Measurements from ENCODE around the gene OSBPL10.
A peak's percentile ranks its signal among the peaks of the same experiment; 100 is the strongest.

Gene OSBPL10

GRCh38 chr3:31948280-31948679 is 32.8 kb downstream of the OSBPL10 start:
- Histone ChIP-seq H3K4me3 (ENCODE audit: low read depth in 1 of 5, low read length in 5 of 5) (no peak overlapping the region), H3K27me3 (ENCODE audit: control insufficient read depth in 5 of 5, insufficient read depth in 4 of 5, low read length in 5 of 5) (peaks cover 0 to 2% (median 0%) of the 10 kb centered on the region in 5 donors), H3K4me1 (ENCODE audit: control insufficient read depth in 5 of 5, insufficient read depth in 5 of 5, low read length in 5 of 5) (peaks cover 0 to 30% (median 12%) of the 10 kb centered on the region in 5 donors), H3K9me3 (ENCODE audit: control insufficient read depth in 5 of 5, low read length in 5 of 5) (peaks cover 0 to 5% (median 3%) of the 10 kb centered on the region in 5 donors), H3K27ac (ENCODE audit: low read depth, low read length) (no peak overlapping the region), H3K36me3 (ENCODE audit: control insufficient read depth in 5 of 5, insufficient read depth in 5 of 5, low read length in 5 of 5) (no peaks in the 10 kb centered on the region), H3K9ac (ENCODE audit: low read length in 5 of 5) (no peak overlapping the region)

GRCh38 chr3:31947671-31948091 is 33.4 kb downstream of the OSBPL10 start:
- Histone ChIP-seq H3K4me1 (ENCODE audit: control insufficient read depth in 5 of 5, insufficient read depth in 5 of 5, low read length in 5 of 5) (peaks cover 0 to 30% (median 12%) of the 10 kb centered on the region in 5 donors), H3K4me3 (ENCODE audit: low read depth in 1 of 5, low read length in 5 of 5) (no peak overlapping the region), H3K9ac (ENCODE audit: low read length in 5 of 5) (no peak overlapping the region), H3K9me3 (ENCODE audit: control insufficient read depth in 5 of 5, low read length in 5 of 5) (peaks cover 0 to 5% (median 3%) of the 10 kb centered on the region in 5 donors), H3K27ac (ENCODE audit: low read depth, low read length) (no peak overlapping the region), H3K36me3 (ENCODE audit: control insufficient read depth in 5 of 5, insufficient read depth in 5 of 5, low read length in 5 of 5) (no peaks in the 10 kb centered on the region), H3K27me3 (ENCODE audit: control insufficient read depth in 5 of 5, insufficient read depth in 4 of 5, low read length in 5 of 5) (peaks cover 0 to 2% (median 0%) of the 10 kb centered on the region in 5 donors)

- Histone ChIP-seq H3K9ac (ENCODE audit: low read length in 5 of 5) (no peak overlapping the region), H3K27me3 (ENCODE audit: control insufficient read depth in 5 of 5, insufficient read depth in 4 of 5, low read length in 5 of 5) (peaks cover 0 to 2% (median 0%) of the 10 kb centered on the region in 5 donors), H3K9me3 (ENCODE audit: control insufficient read depth in 5 of 5, low read length in 5 of 5) (peaks cover 0 to 5% (median 3%) of the 10 kb centered on the region in 5 donors), H3K4me3 (ENCODE audit: low read depth in 1 of 5, low read length in 5 of 5) (no peak overlapping the region), H3K27ac (ENCODE audit: low read depth, low read length) (no peak overlapping the region), H3K4me1 (ENCODE audit: control insufficient read depth in 5 of 5, insufficient read depth in 5 of 5, low read length in 5 of 5) (peaks cover 0 to 30% (median 12%) of the 10 kb centered on the region in 5 donors), H3K36me3 (ENCODE audit: control insufficient read depth in 5 of 5, insufficient read depth in 5 of 5, low read length in 5 of 5) (no peaks in the 10 kb centered on the region)
These were observed 33.9 kb downstream of the OSBPL10 start for GRCh38 chr3:31947162-31947561.

- H3K9ac ChIP-seq (ENCODE audit: low read length in 5 of 5): no peak overlapping the region
- H3K27ac ChIP-seq (ENCODE audit: low read depth, low read length): no peak overlapping the region
- H3K36me3 ChIP-seq (ENCODE audit: control insufficient read depth in 5 of 5, insufficient read depth in 5 of 5, low read length in 5 of 5): no peaks in the 10 kb centered on the region
- H3K9me3 ChIP-seq (ENCODE audit: control insufficient read depth in 5 of 5, low read length in 5 of 5): peaks cover 0 to 5% (median 3%) of the 10 kb centered on the region in 5 donors
- H3K4me3 ChIP-seq (ENCODE audit: low read depth in 1 of 5, low read length in 5 of 5): no peak overlapping the region
- H3K27me3 ChIP-seq (ENCODE audit: control insufficient read depth in 5 of 5, insufficient read depth in 4 of 5, low read length in 5 of 5): peaks cover 0 to 2% (median 0%) of the 10 kb centered on the region in 5 donors
- peaks cover 0 to 31% (median 12%) of the 10 kb centered on the region in 5 donors for H3K4me1 ChIP-seq (ENCODE audit: control insufficient read depth in 5 of 5, insufficient read depth in 5 of 5, low read length in 5 of 5)
These were observed 34.5 kb downstream of the OSBPL10 start for GRCh38 chr3:31946484-31947081.

GRCh38 chr3:31945738-31946052 is 35.4 kb downstream of the OSBPL10 start:
- Histone ChIP-seq H3K9ac (ENCODE audit: low read length in 5 of 5) (no peak overlapping the region), H3K4me1 (ENCODE audit: control insufficient read depth in 5 of 5, insufficient read depth in 5 of 5, low read length in 5 of 5) (peaks cover 0 to 39% (median 12%) of the 10 kb centered on the region in 5 donors), H3K27ac (ENCODE audit: low read depth, low read length) (peak overlapping the region; percentile 49), H3K27me3 (ENCODE audit: control insufficient read depth in 5 of 5, insufficient read depth in 4 of 5, low read length in 5 of 5) (peaks cover 0 to 2% (median 0%) of the 10 kb centered on the region in 5 donors), H3K36me3 (ENCODE audit: control insufficient read depth in 5 of 5, insufficient read depth in 5 of 5, low read length in 5 of 5) (no peaks in the 10 kb centered on the region), H3K9me3 (ENCODE audit: control insufficient read depth in 5 of 5, low read length in 5 of 5) (peaks cover 0 to 5% (median 3%) of the 10 kb centered on the region in 5 donors), H3K4me3 (ENCODE audit: low read depth in 1 of 5, low read length in 5 of 5) (no peak overlapping the region)

- Histone ChIP-seq H3K4me1 (ENCODE audit: control insufficient read depth in 5 of 5, insufficient read depth in 5 of 5, low read length in 5 of 5) (peaks cover 0 to 37% (median 12%) of the 10 kb centered on the region in 5 donors), H3K27me3 (ENCODE audit: control insufficient read depth in 5 of 5, insufficient read depth in 4 of 5, low read length in 5 of 5) (peaks cover 0 to 2% (median 0%) of the 10 kb centered on the region in 5 donors), H3K9me3 (ENCODE audit: control insufficient read depth in 5 of 5, low read length in 5 of 5) (peaks cover 0 to 3% (median 0%) of the 10 kb centered on the region in 5 donors), H3K9ac (ENCODE audit: low read length in 5 of 5) (no peak overlapping the region), H3K36me3 (ENCODE audit: control insufficient read depth in 5 of 5, insufficient read depth in 5 of 5, low read length in 5 of 5) (no peaks in the 10 kb centered on the region), H3K27ac (ENCODE audit: low read depth, low read length) (no peak overlapping the region), H3K4me3 (ENCODE audit: low read depth in 1 of 5, low read length in 5 of 5) (no peak overlapping the region)
These were observed 38.0 kb downstream of the OSBPL10 start for GRCh38 chr3:31943041-31943440.

GRCh38 chr3:31942446-31942845 is 38.6 kb downstream of the OSBPL10 start:
- Histone ChIP-seq H3K4me3 (ENCODE audit: low read depth in 1 of 5, low read length in 5 of 5) (no peak overlapping the region), H3K27me3 (ENCODE audit: control insufficient read depth in 5 of 5, insufficient read depth in 4 of 5, low read length in 5 of 5) (peaks cover 0 to 2% (median 0%) of the 10 kb centered on the region in 5 donors), H3K36me3 (ENCODE audit: control insufficient read depth in 5 of 5, insufficient read depth in 5 of 5, low read length in 5 of 5) (no peaks in the 10 kb centered on the region), H3K4me1 (ENCODE audit: control insufficient read depth in 5 of 5, insufficient read depth in 5 of 5, low read length in 5 of 5) (peaks cover 0 to 31% (median 12%) of the 10 kb centered on the region in 5 donors), H3K9ac (ENCODE audit: low read length in 5 of 5) (no peak overlapping the region), H3K27ac (ENCODE audit: low read depth, low read length) (no peak overlapping the region), H3K9me3 (ENCODE audit: control insufficient read depth in 5 of 5, low read length in 5 of 5) (peaks cover 0 to 3% (median 0%) of the 10 kb centered on the region in 5 donors)

GRCh38 chr3:31937225-31937624 is 43.8 kb downstream of the OSBPL10 start:
- Histone ChIP-seq H3K4me3 (ENCODE audit: low read depth in 1 of 5, low read length in 5 of 5) (no peak overlapping the region), H3K9ac (ENCODE audit: low read length in 5 of 5) (no peak overlapping the region), H3K36me3 (ENCODE audit: control insufficient read depth in 5 of 5, insufficient read depth in 5 of 5, low read length in 5 of 5) (no peaks in the 10 kb centered on the region), H3K4me1 (ENCODE audit: control insufficient read depth in 5 of 5, insufficient read depth in 5 of 5, low read length in 5 of 5) (peaks cover 0 to 26% (median 0%) of the 10 kb centered on the region in 5 donors), H3K9me3 (ENCODE audit: control insufficient read depth in 5 of 5, low read length in 5 of 5) (no peaks in the 10 kb centered on the region), H3K27ac (ENCODE audit: low read depth, low read length) (no peak overlapping the region), H3K27me3 (ENCODE audit: control insufficient read depth in 5 of 5, insufficient read depth in 4 of 5, low read length in 5 of 5) (no peaks in the 10 kb centered on the region)

GRCh38 chr3:31936420-31937060 is 44.5 kb downstream of the OSBPL10 start:
- H3K36me3 ChIP-seq (ENCODE audit: control insufficient read depth in 5 of 5, insufficient read depth in 5 of 5, low read length in 5 of 5): no peaks in the 10 kb centered on the region
- no peak overlapping the region for H3K4me3 ChIP-seq (ENCODE audit: low read depth in 1 of 5, low read length in 5 of 5)
- H3K9me3 ChIP-seq (ENCODE audit: control insufficient read depth in 5 of 5, low read length in 5 of 5): no peaks in the 10 kb centered on the region
- H3K9ac ChIP-seq (ENCODE audit: low read length in 5 of 5): no peak overlapping the region
- H3K27ac ChIP-seq (ENCODE audit: low read depth, low read length): no peak overlapping the region
- peaks cover 0 to 24% (median 0%) of the 10 kb centered on the region in 5 donors for H3K4me1 ChIP-seq (ENCODE audit: control insufficient read depth in 5 of 5, insufficient read depth in 5 of 5, low read length in 5 of 5)
- H3K27me3 ChIP-seq (ENCODE audit: control insufficient read depth in 5 of 5, insufficient read depth in 4 of 5, low read length in 5 of 5): no peaks in the 10 kb centered on the region

GRCh38 chr3:31934866-31935265 is 46.2 kb downstream of the OSBPL10 start:
- H3K36me3 ChIP-seq (ENCODE audit: control insufficient read depth in 5 of 5, insufficient read depth in 5 of 5, low read length in 5 of 5): no peaks in the 10 kb centered on the region
- H3K27me3 ChIP-seq (ENCODE audit: control insufficient read depth in 5 of 5, insufficient read depth in 4 of 5, low read length in 5 of 5): no peaks in the 10 kb centered on the region
- H3K9me3 ChIP-seq (ENCODE audit: control insufficient read depth in 5 of 5, low read length in 5 of 5): no peaks in the 10 kb centered on the region
- no peak overlapping the region for H3K27ac ChIP-seq (ENCODE audit: low read depth, low read length)
- no peak overlapping the region for H3K4me3 ChIP-seq (ENCODE audit: low read depth in 1 of 5, low read length in 5 of 5)
- no peak overlapping the region for H3K9ac ChIP-seq (ENCODE audit: low read length in 5 of 5)
- H3K4me1 ChIP-seq (ENCODE audit: control insufficient read depth in 5 of 5, insufficient read depth in 5 of 5, low read length in 5 of 5): peaks cover 0 to 17% (median 0%) of the 10 kb centered on the region in 5 donors

Data from subcutaneous abdominal adipose tissue (tissue), 5 donors.